ENCODE results near the gene ADAM11. TPM values are rescaled to one million over a fixed set of nuclear protein-coding genes. Genes with fewer than 3 reads are reported as not detected.
A peak's percentile ranks its signal among the peaks of the same experiment; 100 is the strongest.

The ADAM11 gene
- total RNA-seq, 2 experiments from 2014 or later, result 0.28 to 0.43 TPM

GRCh38 chr17:44827863-44828262 is 69.1 kb downstream of the ADAM11 start:
- Mint-ChIP-seq H3K4me1 (peaks cover 10% of the 10 kb centered on the region), H3K27ac (no peak overlapping the region), H3K36me3 (ENCODE audit: low read depth) (no peaks in the 10 kb centered on the region), H3K9me3 (no peaks in the 10 kb centered on the region), H3K4me3 (no peak overlapping the region), H3K27me3 (peaks cover 48% of the 10 kb centered on the region)
- POLR2A ChIA-PET, result interaction anchor here (1.7 kb wide), 1 partner anchor 51 kb away, joined by 5 read pairs; no protein-coding TSS in a partner anchor
- CTCF ChIA-PET, result interaction anchor here (1.4 kb wide), 1 partner anchor 50 kb away, joined by 3 read pairs; no protein-coding TSS in a partner anchor
- DNase-seq, result no peak

GRCh38 chr17:44828919-44829522 is 70.2 kb downstream of the ADAM11 start:
- POLR2A ChIA-PET, result interaction anchor here (1.7 kb wide), 1 partner anchor 52 kb away, joined by 5 read pairs; no protein-coding TSS in a partner anchor
- DNase-seq, result peak; percentile 34
- H3K27ac Mint-ChIP-seq, result no peak overlapping the region
- H3K4me1 Mint-ChIP-seq, result peaks cover 10% of the 10 kb centered on the region
- H3K4me3 Mint-ChIP-seq, result peak overlapping the region; percentile 62
- H3K36me3 Mint-ChIP-seq (ENCODE audit: low read depth), result no peaks in the 10 kb centered on the region
- H3K9me3 Mint-ChIP-seq, result no peaks in the 10 kb centered on the region
- peaks cover 56% of the 10 kb centered on the region for H3K27me3 Mint-ChIP-seq
- CTCF ChIA-PET, result interaction anchor here (1.4 kb wide), 1 partner anchor 51 kb away, joined by 3 read pairs; no protein-coding TSS in a partner anchor

DNA sequence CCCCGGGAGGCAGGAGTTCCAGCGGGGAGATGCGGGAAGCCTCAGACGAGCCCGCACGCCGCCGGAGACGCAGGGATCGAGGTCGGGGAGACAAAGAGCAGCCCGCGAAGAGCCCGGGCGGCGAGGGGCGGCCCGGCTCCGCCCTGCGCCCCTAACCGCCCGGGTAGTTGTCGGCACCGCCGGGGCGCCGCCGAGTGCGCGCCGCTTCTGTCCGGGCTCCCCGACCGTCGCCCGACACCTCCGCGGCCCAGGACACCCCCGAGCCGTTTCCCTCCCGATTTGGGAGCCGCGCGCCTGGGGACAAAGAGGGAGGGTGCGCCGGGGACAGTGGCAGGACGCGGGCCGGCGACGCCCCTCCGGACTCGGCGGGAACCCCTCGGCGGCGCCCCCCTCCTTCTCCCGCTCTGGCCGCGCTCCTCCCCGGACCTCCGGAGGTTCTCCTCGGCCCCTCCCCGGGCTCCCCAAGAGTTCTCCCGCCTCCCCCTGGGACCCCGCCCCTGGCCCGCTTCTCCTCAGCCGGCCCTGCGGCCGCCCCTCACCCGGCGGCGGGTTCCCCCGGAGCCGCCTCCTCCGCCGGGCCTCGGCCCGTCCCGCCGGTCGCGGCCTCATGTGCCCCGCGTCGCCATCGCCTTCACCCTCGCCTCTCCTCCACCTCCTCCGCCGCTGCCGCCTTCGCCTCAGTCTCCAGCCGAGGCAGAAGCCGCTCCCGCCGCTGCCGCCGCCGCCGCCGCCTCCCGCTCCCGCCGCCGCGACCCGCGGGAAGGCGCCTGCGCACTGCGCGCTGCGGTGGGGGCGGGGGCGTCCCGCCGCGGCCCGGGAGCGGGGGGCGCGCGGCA is 71.0 kb downstream of the ADAM11 start, which contains the start of gene GJC1:
Gene GJC1 (minus strand): TSS at position 765 of the 836 bp plus-strand sequence. CDS start 24,470 bp downstream, outside the sequence.
- H3K27ac Mint-ChIP-seq, result no peak within 1 kb of the TSS
- peak within 1 kb of the TSS; percentile 62 for H3K4me3 Mint-ChIP-seq
- no peaks in the 10 kb centered on the region for H3K9me3 Mint-ChIP-seq
- no peaks in the 10 kb centered on the region for H3K36me3 Mint-ChIP-seq (ENCODE audit: low read depth)
- CTCF ChIA-PET, result interaction anchor here (1.4 kb wide), 1 partner anchor 51 kb away, joined by 3 read pairs; no protein-coding TSS in a partner anchor
- POLR2A ChIA-PET, result interaction anchor here (1.7 kb wide), 1 partner anchor 53 kb away, joined by 5 read pairs; no protein-coding TSS in a partner anchor
- H3K4me1 Mint-ChIP-seq, result peaks cover 10% of the 10 kb centered on the region
- peaks cover 59% of the 10 kb centered on the region for H3K27me3 Mint-ChIP-seq
- DNase-seq, result no peak

GRCh38 chr17:44830359-44831288 is 71.8 kb downstream of the ADAM11 start:
- peak; percentile 18 for DNase-seq
- Mint-ChIP-seq H3K4me1 (peaks cover 10% of the 10 kb centered on the region), H3K4me3 (peak overlapping the region; percentile 58), H3K9me3 (no peaks in the 10 kb centered on the region), H3K36me3 (ENCODE audit: low read depth) (no peaks in the 10 kb centered on the region), H3K27ac (no peak overlapping the region), H3K27me3 (peaks cover 61% of the 10 kb centered on the region)
- POLR2A ChIA-PET, result no interaction called here
- CTCF ChIA-PET, result no interaction called here

DNA sequence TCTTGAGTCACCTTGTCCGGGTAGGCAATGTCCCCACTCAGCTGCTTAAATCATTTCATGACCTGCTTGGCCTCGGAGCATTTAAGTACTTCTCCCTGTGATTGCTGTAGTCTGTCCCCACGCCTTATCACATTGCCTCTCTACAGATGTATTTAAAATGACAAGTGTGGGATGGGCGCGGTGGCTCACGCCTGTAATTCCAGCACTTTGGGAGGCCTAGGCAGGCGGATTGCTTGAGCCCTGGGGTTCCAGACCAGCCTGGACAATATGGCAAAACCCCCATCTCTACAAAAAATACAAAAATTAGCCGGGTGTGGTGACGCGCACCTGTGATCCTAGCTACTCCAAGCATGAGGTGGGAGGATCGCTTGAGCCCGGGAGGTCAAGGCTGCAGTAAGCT is 72.6 kb downstream of the ADAM11 start:
- ChIA-PET CTCF (no interaction called here), POLR2A (no interaction called here)
- Mint-ChIP-seq H3K4me1 (peaks cover 10% of the 10 kb centered on the region), H3K36me3 (ENCODE audit: low read depth) (no peaks in the 10 kb centered on the region), H3K27ac (no peak overlapping the region), H3K4me3 (no peak overlapping the region), H3K27me3 (peaks cover 62% of the 10 kb centered on the region), H3K9me3 (no peaks in the 10 kb centered on the region)
- DNase-seq, result no peak

Other genes starting within 250 kb of the ADAM11 start
- gene FZD2, start 201.5 kb upstream of the ADAM11 start, total RNA-seq, result under 1 TPM; 0.10 to 0.25 TPM
- under 1 TPM in 1 of 2 experiments, not detected in 1; 0.15 TPM for gene MEIOC, start 102.5 kb upstream of the ADAM11 start, total RNA-seq
- 10 to 100 TPM; 22.0 to 22.8 TPM for gene CCDC43, start 69.2 kb upstream of the ADAM11 start, total RNA-seq
- gene DBF4B, start 50.3 kb upstream of the ADAM11 start, total RNA-seq, result 10 to 100 TPM; 29.0 to 31.0 TPM
- under 1 TPM; 0.78 to 0.88 TPM for gene GJC1, start 71.3 kb downstream of the ADAM11 start, total RNA-seq
- gene HIGD1B, start 88.9 kb downstream of the ADAM11 start, total RNA-seq, result not detected
- 100 to 1,000 TPM; 102 to 114 TPM for gene EFTUD2, start 140.5 kb downstream of the ADAM11 start, total RNA-seq
- not detected for gene GFAP, start 156.5 kb downstream of the ADAM11 start, total RNA-seq
- 10 to 100 TPM; 66.9 to 67.9 TPM for gene KIF18B, start 188.8 kb downstream of the ADAM11 start, total RNA-seq
- under 1 TPM; 0.33 to 0.43 TPM for gene C1QL1, start 209.3 kb downstream of the ADAM11 start, total RNA-seq